IMR-90 (cell line): Measurements from ENCODE around the gene NOL6. TPM values are rescaled to one million over a fixed set of nuclear protein-coding genes. Genes with fewer than 3 reads are reported as not detected.
A peak's percentile ranks its signal among the peaks of the same experiment; 100 is the strongest.

ENCODE experiments used
- ATAC-seq: fragments of 200-7000 bp; cut with Tn5 transposase; 2 replicates; pipeline ENCODE4 v1.9.1; 2020; ENCODE audit warnings: low read depth, mild to moderate bottlenecking, moderate library complexity
- BruUV-seq: library from RNA; stranded (reverse); fragments of 400-500 nt; replicated peaks from 2 replicates; lab custom pipeline; 2021; lab: Mats Ljungman, UMichigan
- CTCF ChIA-PET: fragments of 300-600 bp; formaldehyde crosslinking; extraction: SDS; loops from one replicate; lab custom pipeline; 2021; ENCODE audit warnings: antibody characterized with exemption; lab: Yijun Ruan, JAX
- POLR2A ChIA-PET: fragments of 300-600 bp; sonication (Branson Sonifier 250); formaldehyde crosslinking; loops from one replicate; lab custom pipeline; 2022; ENCODE audit warnings: antibody characterized with exemption; ENCODE audit not compliant: unreplicated experiment; lab: Charles Lee
- DNase-seq: peaks from one replicate; pipeline ENCODE4 v3.0.0; 2013
- H2AFZ ChIP-seq: replicated peaks from 2 replicates; pipeline ENCODE3; 2013; ENCODE audit warnings: low read length, mild to moderate bottlenecking; ENCODE audit not compliant: poor library complexity
- H2AK5ac ChIP-seq: 2 replicates; pipeline ENCODE4 v1.6.1; 2013; ENCODE audit warnings: low read depth, low read length, inconsistent platforms
- H2AK9ac ChIP-seq: replicated peaks from 2 replicates; pipeline ENCODE3; 2013; ENCODE audit warnings: mild to moderate bottlenecking, low read depth, low read length, moderate library complexity; ENCODE audit not compliant: poor library complexity
- H2BK120ac ChIP-seq: 2 replicates; pipeline ENCODE4 v1.6.1; 2013; ENCODE audit warnings: low read depth, low read length, inconsistent platforms
- H2BK15ac ChIP-seq: 3 replicates; pipeline ENCODE4 v1.6.1; 2013; ENCODE audit warnings: low read depth, low read length, inconsistent platforms
- H2BK20ac ChIP-seq: 2 replicates; pipeline ENCODE4 v1.6.1; 2013; ENCODE audit warnings: low read depth, mild to moderate bottlenecking, inconsistent platforms, low read length, moderate library complexity
- H2BK5ac ChIP-seq: 2 replicates; pipeline ENCODE4 v1.6.1; 2013; ENCODE audit warnings: mild to moderate bottlenecking, low read depth, low read length, inconsistent platforms; ENCODE audit not compliant: poor library complexity, severe bottlenecking
- H3K14ac ChIP-seq: replicated peaks from 2 replicates; pipeline ENCODE4 v1.6.1; 2013; ENCODE audit warnings: low read depth, low read length, inconsistent platforms
- H3K18ac ChIP-seq: 2 replicates; pipeline ENCODE4 v1.6.1; 2013; ENCODE audit warnings: low read depth, low read length, control low read depth
- H3K23ac ChIP-seq: 2 replicates; pipeline ENCODE4 v1.6.1; 2013; ENCODE audit warnings: low read depth, low read length, inconsistent platforms
- H3K27ac ChIP-seq: 2 replicates; pipeline ENCODE4 v1.5.1; 2013; ENCODE audit warnings: mild to moderate bottlenecking, control low read depth, low read length; ENCODE audit not compliant: insufficient read depth
- H3K27me3 ChIP-seq: 2 replicates; pipeline ENCODE4 v1.6.1; 2013; ENCODE audit warnings: low read length; ENCODE audit not compliant: control insufficient read depth, insufficient read depth
- H3K36me3 ChIP-seq: 2 replicates; pipeline ENCODE4 v1.6.1; 2013; ENCODE audit warnings: low read length, mixed read lengths; ENCODE audit not compliant: control insufficient read depth, insufficient read depth
- H3K4ac ChIP-seq: 2 replicates; pipeline ENCODE4 v1.6.1; 2013; ENCODE audit warnings: low read depth, low read length, inconsistent platforms
- H3K4me1 ChIP-seq: 2 replicates; pipeline ENCODE4 v1.6.1; 2013; ENCODE audit warnings: low read length, mixed read lengths; ENCODE audit not compliant: control insufficient read depth, insufficient read depth
- H3K4me2 ChIP-seq: 2 replicates; pipeline ENCODE4 v1.6.1; 2013; ENCODE audit warnings: low read depth, mild to moderate bottlenecking, control low read depth, low read length, moderate library complexity
- H3K4me3 ChIP-seq: 2 replicates; pipeline ENCODE4 v1.5.1; 2013; ENCODE audit warnings: low read depth, mild to moderate bottlenecking, control low read depth, low read length, moderate library complexity; ENCODE audit not compliant: insufficient read depth
- H3K56ac ChIP-seq: 2 replicates; pipeline ENCODE4 v1.6.1; 2013; ENCODE audit warnings: low read length, inconsistent platforms; ENCODE audit not compliant: insufficient read depth; ENCODE audit errors: extremely low read depth
- H3K79me1 ChIP-seq, 2 experiments: 2 replicates each; pipeline ENCODE4 v1.6.1; 2013; ENCODE audit warnings: low read length in 2 of 2, inconsistent platforms in 1 of 2, low read depth in 1 of 2
- H3K9ac ChIP-seq: 2 replicates; pipeline ENCODE4 v1.6.1; 2013; ENCODE audit warnings: low read depth, low read length, control low read depth
- H3K9me1 ChIP-seq: 2 replicates; pipeline ENCODE4 v1.6.1; 2013; ENCODE audit warnings: low read length, inconsistent platforms; ENCODE audit not compliant: insufficient read depth
- H3K9me3 ChIP-seq: 2 replicates; pipeline ENCODE4 v1.6.1; 2013; ENCODE audit warnings: low read length; ENCODE audit not compliant: control insufficient read depth, insufficient read depth
- H4K20me1 ChIP-seq: 2 replicates; pipeline ENCODE4 v1.6.1; 2013; ENCODE audit warnings: low read length, inconsistent platforms; ENCODE audit not compliant: insufficient read depth
- H4K5ac ChIP-seq: 2 replicates; pipeline ENCODE4 v1.6.1; 2013; ENCODE audit warnings: mild to moderate bottlenecking, low read depth, low read length, control low read depth
- H4K8ac ChIP-seq, 2 experiments: 2 replicates each; pipeline ENCODE4 v1.6.1; 2013; ENCODE audit warnings: low read depth in 2 of 2, low read length in 2 of 2, control low read depth in 1 of 2, inconsistent platforms in 1 of 2
- H4K91ac ChIP-seq: 2 replicates; pipeline ENCODE4 v1.6.1; 2013; ENCODE audit warnings: low read depth, low read length, inconsistent platforms; ENCODE audit not compliant: insufficient read depth
- BHLHE40 ChIP-seq: fragments of 150-350 bp; IDR thresholded peaks from 2 replicates; pipeline ENCODE4 v1.6.1; 2016; ENCODE audit warnings: mild to moderate bottlenecking, low read depth, low read length
- CEBPB ChIP-seq: IDR thresholded peaks from 2 replicates; pipeline ENCODE4 v1.6.1; 2012; ENCODE audit warnings: low read depth, low read length, improper control_type of control experiment
- CHD1 ChIP-seq: IDR thresholded peaks from 2 replicates; pipeline ENCODE4 v1.6.1; 2012; ENCODE audit warnings: low read depth, low read length, improper control_type of control experiment
- CTCF ChIP-seq: conservative IDR thresholded peaks from 2 replicates; pipeline ENCODE4 v1.5.1; 2012; ENCODE audit warnings: mild to moderate bottlenecking, low read depth, low read length, improper control_type of control experiment
- ELK1 ChIP-seq: fragments of 150-350 bp; IDR thresholded peaks from 2 replicates; pipeline ENCODE4 v1.6.1; 2016; ENCODE audit warnings: low read depth, mild to moderate bottlenecking, low read length, moderate library complexity, borderline replicate concordance
- FOS ChIP-seq: fragments of 150-350 bp; IDR thresholded peaks from 2 replicates; pipeline ENCODE4 v1.6.1; 2016; ENCODE audit warnings: low read depth, low read length
- MAFK ChIP-seq: IDR thresholded peaks from 2 replicates; pipeline ENCODE4 v1.6.1; 2012; ENCODE audit warnings: low read depth, low read length, improper control_type of control experiment
- MAZ ChIP-seq: IDR thresholded peaks from 2 replicates; pipeline ENCODE4 v1.6.1; 2012; ENCODE audit warnings: low read depth, mild to moderate bottlenecking, low read length, improper control_type of control experiment, moderate library complexity, borderline replicate concordance
- MXI1 ChIP-seq: IDR thresholded peaks from 2 replicates; pipeline ENCODE4 v1.6.1; 2012; ENCODE audit warnings: low read depth, mild to moderate bottlenecking, low read length, moderate library complexity, borderline replicate concordance
- NFE2L2 ChIP-seq: fragments of 150-350 bp; IDR thresholded peaks from 2 replicates; pipeline ENCODE4 v1.6.1; 2016; ENCODE audit warnings: low read depth, mild to moderate bottlenecking, low read length
- POLR2A ChIP-seq: IDR thresholded peaks from 2 replicates; pipeline ENCODE4 v1.6.1; 2012; ENCODE audit warnings: mild to moderate bottlenecking, low read depth, low read length
- RAD21 ChIP-seq: IDR thresholded peaks from 2 replicates; pipeline ENCODE4 v1.6.1; 2012; ENCODE audit warnings: low read length, improper control_type of control experiment
- RCOR1 ChIP-seq: IDR thresholded peaks from 2 replicates; pipeline ENCODE4 v1.6.1; 2012; ENCODE audit warnings: mild to moderate bottlenecking, low read length, improper control_type of control experiment; ENCODE audit not compliant: insufficient replicate concordance
- RFX5 ChIP-seq: IDR thresholded peaks from 2 replicates; pipeline ENCODE4 v1.8.0; 2012; ENCODE audit warnings: low read depth, mild to moderate bottlenecking, low read length, moderate library complexity
- SMC3 ChIP-seq: fragments of 150-350 bp; IDR thresholded peaks from 2 replicates; pipeline ENCODE4 v1.6.1; 2016; ENCODE audit warnings: low read depth, mild to moderate bottlenecking, antibody characterized with exemption, low read length, moderate library complexity
- USF2 ChIP-seq: fragments of 150-350 bp; IDR thresholded peaks from 2 replicates; pipeline ENCODE4 v1.6.1; 2017; ENCODE audit warnings: mild to moderate bottlenecking, antibody characterized with exemption, low read length, low read depth
- whole genome bisulfite sequencing, 2 experiments: methylation state at CpG; one replicate each; pipeline versions ENCODE4 v1.1.5 to v1.1.7; 2013; ENCODE audit warnings: missing lambda C conversion rate in 2 of 2; ENCODE audit not compliant: insufficient read length in 1 of 2; ENCODE audit errors: extremely low coverage in 2 of 2; 5-methylcytosine and 5-hydroxymethylcytosine counted together
- dilution Hi-C: fragments of 300-500 bp; cut with HindIII; formaldehyde crosslinking; loops from one replicate; pipeline ENCODE4 v1.14.3; 2018; ENCODE audit warnings: low sequenced_read_pairs; ENCODE audit not compliant: unreplicated experiment
- in situ Hi-C: fragments of 300-500 bp; cut with MboI; formaldehyde crosslinking; loops from 3 replicates; pipeline ENCODE4 v1.14.3; 2019; ENCODE audit warnings: low sequenced_read_pairs, inconsistent platforms, mixed read lengths
- intact Hi-C: fragments of 100-400 bp; cut with micrococcal nuclease; formaldehyde crosslinking; loops from 2 replicates; pipeline ENCODE4 v1.10.0; 2022
- polyA plus RNA-seq, 3 experiments: library from polyadenylated mRNA; depleted of rRNA; stranded (reverse); fragments of >200 nt; gene quantifications; 2 replicates each; pipeline ENCODE4 v1.2.3, GENCODE V29; 2012; ENCODE audit warnings: low replicate concordance in 1 of 3
- total RNA-seq: library from RNA; depleted of rRNA; stranded (reverse); fragments of >200 nt; gene quantifications from 2 replicates; pipeline ENCODE4 v1.2.3, GENCODE V29; 2012

The NOL6 gene
- total and polyA plus RNA-seq, 2 of the 4 experiments (the other 2 are of a cell fraction), result 47.3 to 71.7 TPM

- peak overlapping the region; percentile 48 for H2AK9ac ChIP-seq
- H3K23ac ChIP-seq, result no peak overlapping the region
- no peaks in the 10 kb centered on the region for H4K20me1 ChIP-seq
- no peak overlapping the region for H3K4me3 ChIP-seq
- no peaks in the 10 kb centered on the region for H3K79me1 ChIP-seq
- no peak overlapping the region for H3K14ac ChIP-seq
- no peak for TF ChIP-seq RAD21
- no peak for TF ChIP-seq USF2
- no peak for TF ChIP-seq MAFK
- TF ChIP-seq CTCF, result no peak
- TF ChIP-seq SMC3, result no peak
- TF ChIP-seq FOS, result no peak
- no peak for TF ChIP-seq POLR2A
- TF ChIP-seq RCOR1, result no peak
- TF ChIP-seq ELK1, result no peak
- TF ChIP-seq BHLHE40, result no peak
- no peak for TF ChIP-seq CHD1
- TF ChIP-seq NFE2L2, result no peak
- no peak for TF ChIP-seq CEBPB
- TF ChIP-seq RFX5, result no peak
- no peak for TF ChIP-seq MXI1
- TF ChIP-seq MAZ, result no peak
- no peak overlapping the region for H3K4ac ChIP-seq
- dilution Hi-C loops (no loop called here), in situ Hi-C loops (no loop called here), intact Hi-C loops (no loop called here)
- 76% methylated on average over 6 of the region's 7 CpGs; no CpG with 5 or more reads in 1 of the 2 experiments for WGBS, 2 experiments
- no peak overlapping the region for H2AFZ ChIP-seq
- H2BK20ac ChIP-seq, result no peak overlapping the region
- H2BK120ac ChIP-seq, result no peak overlapping the region
- DNase-seq (no peak), ATAC-seq (no peak)
- no peak overlapping the region for H2AK5ac ChIP-seq
- H4K91ac ChIP-seq, result no peak overlapping the region
- H2BK15ac ChIP-seq, result no peak overlapping the region
- no peak overlapping the region for H3K27ac ChIP-seq
- H3K4me2 ChIP-seq, result no peak overlapping the region
- no peak overlapping the region for H2BK5ac ChIP-seq
- H3K9me3 ChIP-seq, result no peaks in the 10 kb centered on the region
- no peak overlapping the region for H4K8ac ChIP-seq
- ChIA-PET POLR2A (no interaction called here), CTCF (interaction anchor here (0.6 kb wide), 1 partner anchor 13 kb away, joined by 3 read pairs; no protein-coding TSS in a partner anchor)
- no peaks in the 10 kb centered on the region for H3K36me3 ChIP-seq
- H3K4me1 ChIP-seq, result 0 out of 2 replicates have a peak, but pooled peaks cover 1% of the 10 kb centered on the region
- no TSS peak for BruUV-seq
- no peak overlapping the region for H3K18ac ChIP-seq
- no peak overlapping the region for H3K9ac ChIP-seq
- H4K5ac ChIP-seq, result no peak overlapping the region
- no peak overlapping the region for H3K56ac ChIP-seq
- H3K9me1 ChIP-seq, result 0 out of 2 replicates have a peak, but pooled peaks cover 2% of the 10 kb centered on the region
- no peaks in the 10 kb centered on the region for H3K27me3 ChIP-seq
Observed at GRCh38 chr9:33426843-33427293, 46.9 kb downstream of the NOL6 start.
